Activated naive CD8-positive, alpha-beta T cell treated with anti-CD3 and anti-CD28 coated beads, Interleukin-2, amount 50 U/mL, for 16 hours (primary cell): ENCODE measurements around the gene P2RX1.

Experiments
- DNase-seq: peaks from one replicate; pipeline ENCODE4 v3.0.0-alpha.2; 2020; ENCODE audit warnings: low read depth, low spot score

P2RX1 gene

DNA sequence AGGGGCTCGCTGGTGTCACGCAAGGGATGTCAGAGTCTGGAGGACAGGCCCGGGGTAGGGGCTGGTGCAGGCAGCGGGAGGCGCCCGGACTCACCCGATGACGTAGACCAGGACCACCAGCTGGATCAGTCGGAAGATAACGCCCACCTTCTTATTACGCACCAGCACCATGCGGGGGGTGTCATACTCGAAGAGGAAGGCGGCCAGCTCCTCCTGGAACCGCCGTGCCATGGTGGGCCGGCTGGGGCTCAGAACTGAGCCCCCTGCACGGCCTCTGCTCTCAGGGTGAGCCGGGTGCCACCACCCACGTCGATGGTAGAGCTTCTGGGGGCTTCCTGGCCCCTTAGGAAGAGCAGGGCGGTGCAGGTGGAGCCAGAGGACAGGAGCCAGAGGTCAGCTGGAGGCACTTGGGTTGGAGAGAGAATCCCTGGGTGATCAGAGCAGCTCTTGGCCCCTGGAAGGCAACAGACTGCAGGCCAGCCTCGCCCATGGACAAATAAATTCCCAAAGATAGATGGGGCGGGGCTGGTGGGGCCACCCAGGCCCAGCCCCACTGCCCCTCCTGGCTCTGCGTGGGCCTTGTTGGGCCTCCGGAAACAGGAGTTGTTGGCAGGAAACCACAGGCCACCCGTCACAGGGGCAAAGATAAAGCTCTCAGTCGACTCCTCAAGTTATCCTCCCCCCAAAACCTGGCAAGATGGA is at the start of gene P2RX1:
TSS of gene P2RX1 (minus strand) at position 471 of the 702 bp plus-strand sequence. CDS start at position 231, 240 bp downstream.
- no peak for DNase-seq

DNA sequence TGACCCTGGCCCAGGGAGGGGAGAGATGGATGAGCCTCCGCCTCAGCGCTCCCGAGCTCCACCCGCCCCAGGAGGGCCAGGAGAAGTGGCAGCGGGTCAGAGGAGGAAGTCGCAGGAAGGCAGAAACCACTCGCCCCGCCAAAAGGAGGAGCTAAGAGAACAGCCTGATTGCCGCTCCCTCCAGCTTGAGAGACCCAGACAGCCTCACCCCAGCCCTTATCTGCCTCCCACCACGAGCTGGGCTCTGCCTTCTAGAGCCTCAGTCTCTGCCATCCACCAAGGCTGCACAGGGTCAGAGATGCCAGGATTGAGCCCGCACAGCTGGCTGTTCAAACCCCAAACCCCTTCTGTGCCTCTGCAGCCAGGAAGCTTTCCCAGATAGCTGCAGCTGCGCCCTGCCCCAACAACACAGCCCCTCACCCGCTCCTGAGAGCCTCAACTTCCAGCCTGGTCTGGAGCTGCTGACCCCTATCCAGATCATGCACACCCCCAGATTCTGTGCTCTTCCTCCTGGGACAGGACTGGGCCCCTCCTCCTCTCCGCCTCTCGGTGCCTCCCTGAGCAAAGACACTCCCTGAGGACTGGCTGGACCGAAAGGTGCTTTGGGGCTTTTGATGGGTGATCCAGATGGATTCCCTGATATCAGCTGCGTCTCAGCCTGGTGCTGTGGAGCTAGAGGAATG is 49.0 kb upstream of the P2RX1 start:
- no peak for DNase-seq

DNA sequence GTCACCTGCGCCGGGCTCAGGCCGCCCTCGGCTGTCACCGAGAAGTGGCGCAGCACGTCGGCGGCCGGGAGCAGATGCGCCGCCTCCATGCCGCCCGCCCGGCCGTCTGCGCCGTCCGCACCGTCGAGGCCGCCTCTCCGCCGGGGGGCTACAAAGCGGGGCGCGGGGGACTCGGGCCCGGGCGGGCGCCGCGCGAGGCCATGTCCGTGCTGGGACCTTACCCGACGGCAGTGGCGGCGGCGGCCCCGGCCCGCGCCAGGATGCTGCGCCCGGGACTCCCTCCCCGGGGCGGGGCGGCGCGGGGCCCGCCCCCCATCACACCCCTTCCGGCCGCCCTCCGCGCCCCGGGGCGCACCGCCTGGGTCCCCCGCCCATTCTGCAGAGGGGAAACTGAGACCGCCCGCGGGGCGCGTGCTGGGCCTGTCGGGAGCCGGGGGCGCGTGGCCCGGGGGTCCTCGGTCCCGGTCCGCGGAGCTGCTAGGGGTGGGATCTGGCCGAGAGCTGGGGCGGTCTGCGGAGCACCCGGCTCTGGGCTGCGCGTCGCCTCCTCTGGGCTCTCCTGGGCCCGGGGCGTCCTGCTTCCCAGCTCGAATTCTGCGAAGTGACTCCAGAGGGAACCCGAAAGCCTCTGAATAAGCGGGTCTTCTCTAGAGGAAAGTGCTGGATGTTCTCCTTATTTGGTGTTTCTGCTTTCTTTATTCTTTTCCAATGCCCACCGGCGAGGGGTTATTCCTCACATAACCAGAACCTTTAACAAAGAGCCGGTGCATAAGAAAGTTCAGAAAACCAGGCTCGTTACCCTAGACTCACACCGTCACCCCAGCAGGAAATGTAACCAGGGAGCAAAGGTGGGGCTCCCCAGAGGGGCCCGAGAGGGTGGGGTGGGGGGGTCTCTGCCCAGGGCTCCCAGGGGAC is 48.2 kb upstream of the P2RX1 start, which contains the start of gene ATP2A3:
TSS of gene ATP2A3 (minus strand) at position 235 of the 915 bp plus-strand sequence. CDS start at position 89, 146 bp downstream.
- peak; percentile 19 for DNase-seq

DNA sequence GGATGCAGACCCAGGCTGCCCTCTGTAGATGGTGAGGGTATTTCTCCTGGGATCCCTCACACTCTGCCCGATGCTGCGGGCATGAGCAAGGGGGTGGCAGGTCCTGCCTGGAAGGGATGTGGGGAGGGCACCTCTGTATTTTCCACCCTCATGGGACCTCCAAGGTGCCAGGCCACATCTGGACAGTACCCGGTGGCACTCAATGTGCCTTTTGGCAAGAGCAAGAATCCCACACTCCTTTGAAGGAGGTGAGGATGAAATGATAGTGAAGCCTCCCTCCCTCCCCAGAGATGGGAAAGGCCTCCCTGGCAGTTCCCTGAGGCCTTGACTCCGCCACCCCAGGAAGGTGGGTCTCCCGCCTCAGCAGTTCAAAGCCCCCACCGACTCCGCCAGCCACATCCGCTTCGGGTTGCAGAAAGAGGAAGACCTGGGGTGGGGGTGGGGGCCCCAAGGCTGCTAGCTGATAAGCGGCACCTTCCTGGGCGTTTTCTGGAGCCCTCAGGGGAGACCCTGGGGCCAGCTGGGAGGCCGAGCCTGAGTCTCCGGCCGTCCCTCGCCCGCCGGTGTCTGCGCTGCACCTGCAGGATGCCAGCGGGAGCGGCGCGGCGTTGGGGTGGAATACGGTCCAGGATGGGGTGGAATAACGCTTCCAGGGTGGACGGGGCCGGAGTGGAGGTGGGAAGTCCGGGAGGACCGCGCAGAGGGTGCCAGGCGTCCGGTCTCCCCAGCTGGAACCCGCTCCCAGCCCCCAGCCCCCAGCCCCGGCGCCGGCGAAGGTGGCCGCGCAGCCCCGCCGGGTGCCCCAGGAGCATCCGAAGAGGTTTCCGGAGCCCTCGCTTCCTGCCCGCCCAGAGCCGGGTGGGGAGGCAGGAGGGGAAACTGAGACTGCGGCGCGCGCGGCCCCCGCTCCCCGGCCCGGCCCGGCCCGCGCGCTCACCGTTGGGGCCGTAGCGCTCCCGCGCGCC is 47.3 kb upstream of the P2RX1 start:
- DNase-seq, result peak; percentile 27

DNA sequence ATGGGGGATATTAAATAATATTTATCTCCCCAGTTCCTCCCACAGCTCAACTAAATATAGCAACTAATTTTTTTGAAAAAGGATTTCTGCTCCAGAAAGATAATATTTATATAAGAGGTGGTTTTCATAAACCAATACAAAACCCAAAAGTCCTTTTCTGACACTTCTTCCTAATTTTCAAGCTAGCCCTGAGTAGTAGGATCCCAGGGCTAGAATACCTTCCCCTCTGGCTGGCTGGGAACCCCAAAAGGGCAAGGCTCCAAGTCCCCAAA is 46.6 kb upstream of the P2RX1 start:
- DNase-seq, result no peak

DNA sequence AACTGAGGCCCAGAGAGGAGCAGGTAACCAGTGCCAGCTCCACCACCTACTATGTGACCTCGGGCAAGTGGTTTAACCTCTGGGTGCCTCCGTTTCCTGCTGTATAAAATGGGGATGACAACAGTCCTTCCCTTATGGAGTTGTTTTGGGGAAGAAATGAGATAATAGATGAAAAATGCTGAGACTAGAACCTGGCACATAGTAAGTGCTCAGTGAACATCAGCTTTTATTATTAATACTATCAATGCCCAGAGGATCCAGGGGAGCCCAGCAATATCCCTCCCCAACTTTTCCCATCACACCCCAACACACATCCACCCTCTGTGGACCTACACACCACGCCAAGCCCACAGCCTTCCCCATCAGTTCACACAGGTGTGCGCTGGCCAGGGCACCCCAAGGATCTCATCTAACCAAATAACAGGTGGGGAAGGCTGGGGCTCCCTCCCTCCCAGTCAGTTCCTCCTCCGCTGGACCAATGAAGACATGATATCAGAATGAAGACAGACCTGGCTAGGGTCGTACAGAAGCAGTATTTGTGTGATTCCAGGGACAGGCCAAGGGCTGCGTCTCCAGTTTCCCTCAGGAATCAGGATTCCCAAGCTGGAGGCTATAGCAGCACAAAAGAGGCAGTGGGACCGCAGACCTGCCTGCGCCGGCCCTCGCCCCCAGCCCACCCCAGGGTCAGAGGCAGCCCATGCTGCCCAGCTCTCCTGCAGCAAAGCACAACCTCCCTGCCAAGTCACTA is 46.1 kb upstream of the P2RX1 start:
- no peak for DNase-seq

DNA sequence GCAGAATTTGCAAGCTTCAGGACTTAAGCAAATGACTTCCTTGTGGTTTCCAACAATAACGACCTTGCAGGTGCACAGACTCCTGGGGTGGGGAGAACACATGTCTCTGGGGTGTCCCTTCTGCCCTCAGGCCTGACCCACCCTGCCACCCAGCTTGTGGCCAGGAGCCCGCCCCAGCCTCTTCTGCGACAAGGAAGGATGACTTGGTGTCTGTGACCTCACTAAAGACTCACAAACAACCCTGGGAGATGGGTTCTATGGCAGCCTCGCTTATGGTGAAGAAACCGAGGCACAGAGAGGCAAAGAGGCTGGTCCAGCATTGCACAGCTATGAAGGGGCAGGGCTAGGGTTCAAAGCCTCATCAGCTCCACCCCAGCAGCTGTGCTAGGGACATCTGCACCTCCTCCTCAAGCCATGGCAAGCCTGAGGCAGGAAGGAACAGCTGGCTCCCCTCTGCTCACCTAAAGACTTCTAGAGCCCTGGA is 45.3 kb upstream of the P2RX1 start:
- no peak for DNase-seq

DNA sequence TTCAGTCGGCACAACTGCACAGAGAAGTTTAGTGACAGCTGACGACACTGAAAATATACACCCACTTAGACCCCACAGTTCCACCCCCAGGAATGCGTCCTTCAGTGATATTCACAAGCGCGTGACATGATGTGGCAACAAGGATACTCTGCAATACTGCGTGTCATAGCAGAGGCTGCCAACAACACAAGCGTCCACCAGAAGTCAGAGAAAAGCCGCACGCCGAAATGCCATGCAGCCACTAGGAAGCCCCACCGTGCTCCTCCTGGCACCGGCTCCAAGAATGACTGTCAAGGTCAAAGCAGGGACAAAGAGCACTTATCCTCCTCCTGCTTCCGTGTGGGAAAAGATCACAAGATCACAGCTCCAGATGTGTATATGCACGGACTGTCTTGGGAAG is 44.5 kb upstream of the P2RX1 start:
- DNase-seq, result no peak

DNA sequence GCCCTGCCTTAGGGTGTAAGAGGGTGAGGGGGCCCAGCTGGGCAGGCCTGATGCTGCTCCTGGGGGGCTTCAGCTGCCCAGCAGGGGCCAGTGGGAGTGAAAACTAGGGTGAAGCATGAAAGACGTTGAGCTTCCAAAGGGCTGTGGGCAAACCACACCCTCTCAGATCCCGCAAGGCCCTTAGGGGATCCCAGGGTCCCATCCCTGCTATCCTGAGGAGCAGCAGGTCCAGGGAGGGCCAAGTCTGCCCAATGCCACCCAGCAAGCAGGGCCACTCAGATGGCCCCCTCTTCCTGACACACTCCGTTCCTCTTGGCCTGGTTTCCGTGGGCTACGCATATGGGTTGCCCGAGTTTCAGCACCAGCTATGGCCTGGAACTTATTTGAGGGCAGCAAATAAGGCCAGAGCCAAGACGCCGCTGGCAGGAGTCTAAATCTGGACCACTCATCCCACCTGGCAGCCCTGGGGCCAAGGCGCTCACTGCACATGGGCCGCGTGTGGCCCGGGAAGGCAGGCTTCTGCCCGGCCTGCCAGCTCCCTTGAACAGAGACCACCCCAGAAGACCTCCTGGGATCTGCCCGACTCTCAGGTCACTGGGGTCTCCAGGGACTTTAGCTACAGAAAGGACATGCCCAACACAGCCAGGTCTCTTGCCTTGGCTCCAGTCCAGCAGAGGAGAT is 43.8 kb upstream of the P2RX1 start:
- DNase-seq, result no peak

DNA sequence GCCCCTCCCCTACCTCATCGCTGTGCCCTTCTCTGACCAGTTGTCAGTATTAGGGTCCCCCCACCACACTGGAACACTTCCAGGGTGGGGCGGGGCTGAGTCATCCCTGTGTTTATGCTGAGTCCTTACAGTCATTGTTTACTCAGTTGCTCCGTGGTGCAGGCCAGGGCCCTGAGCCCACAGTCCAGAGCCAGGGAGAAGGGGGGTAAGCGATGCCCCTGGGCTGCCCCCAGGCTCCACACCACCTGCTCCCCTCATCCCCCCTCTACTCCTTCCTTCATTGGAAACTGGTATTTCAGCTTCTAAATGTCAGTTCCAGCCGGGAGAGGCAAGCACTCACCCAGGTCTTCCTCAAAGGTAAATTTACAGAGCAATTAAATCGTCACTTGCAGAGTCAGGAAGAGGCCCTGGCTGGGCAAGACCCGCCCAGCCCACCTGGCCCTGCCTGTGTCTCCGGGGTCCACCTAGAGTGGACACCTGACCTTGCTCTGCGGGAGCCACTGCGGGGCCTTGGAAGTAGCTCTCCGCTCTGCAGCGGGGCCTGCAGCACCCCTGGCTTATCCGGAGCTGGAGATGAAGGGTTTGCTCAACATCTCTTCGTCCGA is 43.1 kb upstream of the P2RX1 start:
- no peak for DNase-seq

DNA sequence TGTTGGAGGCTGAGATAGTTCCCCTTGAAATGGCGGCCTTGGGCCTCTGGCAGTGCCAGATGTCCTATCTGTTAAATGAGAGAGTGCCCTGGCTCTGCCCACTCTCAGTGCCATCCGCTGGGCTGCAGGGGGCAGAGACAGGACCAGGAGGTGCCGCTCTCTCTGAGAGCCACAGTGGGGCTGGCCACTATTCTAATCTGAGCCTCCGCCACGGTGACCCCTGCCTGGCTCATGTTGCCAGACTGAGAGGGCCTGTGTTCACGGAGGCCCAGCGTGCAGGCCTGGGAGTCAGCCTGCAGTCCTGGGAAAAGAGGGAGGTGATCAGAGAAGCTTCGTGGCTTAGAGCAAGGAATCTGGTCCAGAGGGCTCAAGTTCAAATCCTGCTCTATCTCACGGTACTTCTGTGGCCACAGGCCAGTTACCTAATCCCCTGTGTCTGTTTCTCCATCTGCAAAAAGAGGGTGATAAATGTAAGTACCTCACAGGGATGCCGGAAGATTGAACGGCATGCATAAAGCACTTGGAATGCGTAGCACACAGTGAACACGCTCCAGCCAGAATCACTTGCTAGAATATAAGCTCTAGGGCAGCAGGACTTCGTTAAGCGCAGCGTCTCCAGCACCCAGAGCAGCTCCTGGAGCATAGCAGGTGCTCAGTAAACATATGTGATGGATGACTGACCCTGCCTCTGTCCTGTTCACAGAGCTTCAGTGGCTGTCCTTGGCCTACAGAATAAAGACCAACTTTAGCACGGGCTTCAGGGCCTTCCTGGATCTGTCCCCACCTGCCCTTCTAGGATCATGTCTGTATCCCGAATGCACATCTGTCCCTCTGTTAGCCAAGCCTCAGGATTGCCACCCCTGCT is 41.7 kb upstream of the P2RX1 start:
- no peak for DNase-seq

DNA sequence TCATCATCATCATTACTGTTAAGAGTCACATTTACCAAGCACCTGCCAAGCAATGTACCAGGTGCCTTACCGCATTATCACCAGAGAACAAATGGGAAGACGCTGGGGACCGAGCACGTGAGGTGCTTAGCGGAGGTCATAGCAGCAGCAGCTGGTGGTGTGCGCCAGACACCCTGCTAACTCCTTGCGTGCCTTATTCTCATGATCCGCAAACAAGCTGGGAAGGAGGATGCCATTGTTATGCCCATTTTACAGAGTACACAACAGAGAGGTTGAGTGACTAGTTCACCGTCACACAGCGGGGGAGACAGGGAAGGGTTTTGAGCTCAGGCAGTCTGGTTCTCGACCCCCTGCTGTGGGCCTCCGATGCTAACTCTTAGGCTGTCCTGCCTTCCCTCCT is 40.7 kb upstream of the P2RX1 start:
- no peak for DNase-seq

DNA sequence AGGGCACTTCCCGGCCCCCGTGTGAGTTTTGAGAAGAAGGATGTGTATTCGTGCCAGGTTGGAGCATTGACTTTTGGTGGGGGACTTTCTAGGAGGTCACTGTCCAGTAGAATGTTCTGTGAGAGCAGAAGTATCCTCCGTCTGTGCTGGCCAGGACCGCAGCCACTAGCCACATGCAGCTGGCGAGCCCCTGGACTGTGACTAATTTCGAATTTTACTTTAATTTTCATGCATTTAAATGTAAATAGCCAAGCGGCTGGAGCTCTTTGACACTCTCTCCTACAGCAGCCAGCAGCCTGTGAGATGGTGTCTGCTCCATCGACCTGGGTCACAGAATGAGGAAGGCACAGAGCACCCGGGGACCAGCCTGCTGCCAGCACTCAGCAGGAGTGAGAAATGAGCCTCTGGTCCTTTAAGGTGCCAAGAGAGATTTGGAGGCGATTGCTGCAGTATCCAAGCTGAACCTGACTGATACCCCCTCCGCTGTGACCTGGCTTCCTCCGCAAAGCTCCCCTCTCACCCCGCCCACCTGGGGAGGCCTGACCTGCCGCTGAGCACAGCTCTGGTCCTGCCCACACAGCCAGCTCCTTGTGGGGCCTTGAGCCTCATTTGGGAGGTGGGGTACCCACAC is 40.2 kb upstream of the P2RX1 start:
- DNase-seq, result no peak

DNA sequence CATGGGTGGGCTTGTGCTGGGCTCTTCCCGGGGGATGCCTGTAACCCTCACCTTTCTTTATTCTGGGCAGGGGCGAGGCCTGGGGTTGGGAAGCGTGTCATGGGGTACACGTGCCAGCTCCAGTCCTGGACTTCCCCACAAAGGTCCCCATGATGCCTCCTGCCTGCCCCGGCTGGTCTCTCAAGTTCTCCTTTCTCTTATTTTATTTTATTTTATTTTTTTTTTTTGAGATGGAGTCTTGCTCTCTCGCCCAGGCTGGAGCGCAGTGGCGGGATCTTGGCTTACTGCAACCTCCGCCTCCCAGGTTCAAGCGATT is 39.4 kb upstream of the P2RX1 start:
- no peak for DNase-seq

DNA sequence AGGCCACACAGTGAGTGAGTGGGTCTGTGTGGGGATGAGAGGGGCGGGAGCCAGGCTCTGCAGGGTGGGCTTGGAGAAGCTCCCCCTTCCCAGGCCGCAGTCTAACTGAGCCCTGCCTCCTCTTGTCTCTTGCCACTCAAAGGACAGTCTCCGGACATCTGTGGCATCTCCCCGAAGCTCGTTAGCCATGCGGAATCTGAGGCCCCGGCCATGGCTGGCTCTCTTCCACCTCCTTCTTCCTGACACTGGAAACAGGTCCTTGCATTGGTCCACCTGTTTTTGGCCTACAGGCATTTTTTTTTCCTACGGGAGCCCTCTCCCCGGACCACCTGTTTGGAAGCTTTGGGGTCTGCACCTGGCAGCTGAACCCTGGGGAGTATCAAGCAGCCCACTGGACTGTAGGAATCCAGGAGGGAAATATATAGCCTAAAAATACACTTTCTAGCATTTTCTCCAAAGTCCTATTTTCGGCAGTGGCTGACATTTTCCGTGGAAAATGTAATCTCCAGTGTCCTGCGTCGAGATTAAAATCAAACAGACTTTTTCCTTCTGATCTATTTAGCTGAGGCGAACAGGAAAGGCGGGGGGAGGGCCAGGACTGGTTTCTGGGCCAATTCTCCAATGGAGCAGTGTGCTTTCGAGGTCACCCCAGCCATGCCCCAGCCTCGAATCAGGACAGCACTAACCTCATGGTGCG is 38.9 kb upstream of the P2RX1 start:
- no peak for DNase-seq

DNA sequence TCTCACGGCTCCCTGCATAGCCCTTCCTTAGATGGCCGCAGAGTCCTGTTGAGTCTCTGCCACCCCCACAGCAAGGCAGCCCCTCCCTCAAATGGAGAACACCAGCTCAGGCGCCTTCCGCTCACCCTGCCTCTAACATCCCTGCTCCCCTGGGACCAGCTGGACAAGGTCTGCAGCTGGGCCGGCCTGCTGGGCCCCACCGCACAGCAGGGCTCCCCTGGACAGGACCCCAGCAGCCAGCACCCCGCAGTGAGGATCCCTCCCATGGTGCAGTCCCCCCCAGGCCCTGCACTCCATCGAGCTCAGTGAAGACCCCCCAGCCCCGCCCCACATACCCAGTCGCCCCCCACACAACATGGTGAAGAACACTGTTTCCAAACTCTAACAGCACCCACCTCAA is 37.8 kb upstream of the P2RX1 start:
- no peak for DNase-seq

DNA sequence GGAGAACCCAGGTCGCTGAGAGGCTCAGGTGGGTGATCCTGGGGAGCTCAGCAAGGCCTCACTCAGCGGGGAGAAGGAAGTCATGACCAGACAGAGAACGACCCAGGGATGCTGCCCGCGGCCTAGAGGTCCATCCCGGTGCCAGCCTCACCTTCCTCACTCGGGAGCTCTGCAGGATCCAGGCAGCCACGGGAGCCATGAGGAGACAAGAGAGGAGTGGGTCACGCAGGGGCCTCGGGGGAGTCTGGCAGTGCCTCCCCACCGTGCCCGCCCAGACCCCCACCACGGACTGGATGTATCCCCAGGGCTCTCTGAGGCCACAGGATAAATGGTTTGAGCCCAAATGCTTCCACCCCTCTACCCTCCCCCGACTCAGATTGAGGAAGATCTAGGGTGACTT is 37.3 kb upstream of the P2RX1 start:
- no peak for DNase-seq

DNA sequence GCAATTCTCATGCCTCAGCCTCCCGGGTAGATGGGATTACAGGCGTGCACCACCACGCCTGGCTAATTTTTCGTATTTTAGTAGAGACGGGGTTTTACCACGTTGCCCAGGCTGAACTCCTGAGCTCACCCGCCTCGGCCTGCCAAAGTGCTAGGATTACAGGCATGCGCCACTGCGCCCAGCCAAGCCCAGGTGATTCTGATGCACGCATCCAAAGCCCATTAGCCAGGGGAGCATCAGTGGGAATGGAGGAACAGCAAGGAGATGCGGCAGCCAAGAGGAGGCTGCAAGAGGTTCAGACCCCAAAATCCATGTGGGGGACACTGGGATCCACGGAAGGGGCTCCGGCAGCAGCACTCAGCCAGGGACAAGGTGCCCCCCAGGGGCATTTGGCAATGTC is 35.9 kb upstream of the P2RX1 start:
- DNase-seq, result no peak
